Endothelial cell of hepatic sinusoid (primary cell): ENCODE data around the gene CMSS1.

Source experiments
- in situ Hi-C: cut with HindIII; loops from 2 replicates; pipeline ENCODE4 v1.10.0; 2017; ENCODE audit warnings: low sequenced_read_pairs

The CMSS1 gene

DNA sequence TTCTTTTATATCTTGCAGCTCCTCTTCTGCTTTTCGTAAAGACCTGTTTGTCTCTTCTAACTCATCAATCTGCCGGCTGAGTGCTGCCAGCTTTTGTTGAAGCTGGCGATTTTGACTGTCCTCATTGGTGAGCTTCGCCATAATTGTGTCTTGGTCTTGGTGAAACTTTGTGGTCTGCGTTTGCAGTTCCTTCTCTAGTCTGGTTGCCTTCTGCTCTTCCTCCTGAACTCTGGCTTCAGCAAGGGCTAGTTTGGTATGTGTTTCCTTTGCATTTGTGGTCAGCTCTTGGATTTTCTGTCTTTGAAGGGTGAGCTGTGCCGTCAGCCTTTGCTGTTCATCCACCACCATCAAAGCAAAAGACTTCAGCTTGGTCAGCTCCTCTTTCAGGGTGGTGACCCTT, 32.9 kb downstream of the CMSS1 start:
- in situ Hi-C loops, result no loop called here

DNA sequence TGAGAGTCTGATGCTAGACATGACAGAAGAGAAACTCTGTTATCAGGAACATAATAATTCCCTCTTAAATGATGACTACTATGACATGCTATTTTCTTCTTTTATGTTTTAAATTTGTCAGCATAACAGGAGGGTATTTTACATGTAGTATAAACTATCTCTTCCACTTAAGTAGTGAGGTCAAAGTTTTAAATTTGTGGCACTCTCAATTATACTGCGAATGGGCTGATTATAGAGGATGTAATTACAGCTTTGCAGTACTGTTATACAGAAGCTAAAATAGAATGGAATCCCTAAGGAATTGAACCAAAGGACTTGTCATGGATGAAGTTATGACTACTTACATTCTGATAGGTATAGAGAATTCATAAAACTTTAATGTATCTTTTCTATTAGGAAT, 34.3 kb downstream of the CMSS1 start:
- in situ Hi-C loops, result no loop called here

DNA sequence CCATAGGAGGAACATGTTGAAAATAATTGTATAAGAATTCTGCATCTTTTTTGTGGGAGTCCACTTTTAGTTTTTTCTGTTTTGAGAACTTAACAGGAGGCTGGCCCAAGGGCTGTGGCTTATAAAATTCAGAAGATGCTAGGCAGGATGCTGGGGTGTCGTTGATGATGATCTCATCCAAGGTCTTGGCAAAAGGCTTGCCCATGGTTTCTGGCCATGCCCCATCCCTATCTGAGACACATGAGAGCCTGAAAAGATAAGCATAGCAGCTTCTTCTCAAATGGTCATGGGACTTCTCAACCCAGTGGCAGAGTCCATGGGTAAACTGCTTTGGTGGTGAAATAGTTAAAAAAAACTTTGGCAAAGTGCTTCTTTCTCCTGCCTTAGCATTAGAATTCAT, 35.2 kb downstream of the CMSS1 start:
- in situ Hi-C loops, result no loop called here

DNA sequence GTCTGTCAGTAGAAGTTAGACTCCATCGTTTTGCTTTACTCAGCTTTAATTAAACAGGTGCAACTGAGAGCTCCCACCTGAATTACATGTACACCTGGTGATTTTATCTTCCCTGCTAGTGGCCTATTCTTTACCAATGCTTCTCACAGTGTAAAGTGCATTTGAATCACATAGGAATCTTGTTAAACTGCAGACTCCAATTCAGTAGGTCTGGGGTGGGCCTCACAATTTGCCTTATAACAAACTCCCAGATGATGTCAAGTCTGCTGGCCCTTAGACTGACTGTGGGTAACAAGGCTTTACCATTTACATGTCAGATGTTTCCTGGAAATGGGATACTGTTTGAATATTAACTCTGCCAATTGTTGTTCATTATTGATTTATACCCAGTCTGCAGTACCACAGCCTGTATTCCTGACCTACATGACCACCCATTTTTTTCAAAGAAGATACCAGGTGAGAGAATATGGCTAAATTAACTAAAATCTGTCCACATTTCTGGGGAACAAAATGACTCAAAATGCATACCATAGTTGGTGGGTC, 37.2 kb downstream of the CMSS1 start:
- in situ Hi-C loops, result no loop called here

DNA sequence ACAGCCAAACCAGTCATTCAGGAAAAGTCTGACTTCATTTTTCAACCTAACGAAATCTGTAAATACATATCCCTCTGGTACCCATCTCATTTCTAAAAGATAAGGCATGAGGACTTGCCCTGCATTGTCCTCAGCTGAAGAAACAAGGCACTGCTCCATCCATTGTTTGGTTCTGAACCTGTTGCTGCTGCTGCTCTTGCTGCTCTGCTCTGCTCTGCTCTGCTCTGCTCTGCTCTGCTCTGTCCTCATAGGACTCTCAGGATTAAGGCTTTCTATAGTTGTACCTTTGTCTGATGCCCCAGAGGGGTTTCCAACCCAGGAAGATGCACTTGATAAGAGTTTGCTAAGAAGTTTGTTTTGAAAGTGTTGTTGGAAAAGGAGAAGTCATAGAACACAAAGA, 38.2 kb downstream of the CMSS1 start:
- in situ Hi-C loops, result no loop called here

DNA sequence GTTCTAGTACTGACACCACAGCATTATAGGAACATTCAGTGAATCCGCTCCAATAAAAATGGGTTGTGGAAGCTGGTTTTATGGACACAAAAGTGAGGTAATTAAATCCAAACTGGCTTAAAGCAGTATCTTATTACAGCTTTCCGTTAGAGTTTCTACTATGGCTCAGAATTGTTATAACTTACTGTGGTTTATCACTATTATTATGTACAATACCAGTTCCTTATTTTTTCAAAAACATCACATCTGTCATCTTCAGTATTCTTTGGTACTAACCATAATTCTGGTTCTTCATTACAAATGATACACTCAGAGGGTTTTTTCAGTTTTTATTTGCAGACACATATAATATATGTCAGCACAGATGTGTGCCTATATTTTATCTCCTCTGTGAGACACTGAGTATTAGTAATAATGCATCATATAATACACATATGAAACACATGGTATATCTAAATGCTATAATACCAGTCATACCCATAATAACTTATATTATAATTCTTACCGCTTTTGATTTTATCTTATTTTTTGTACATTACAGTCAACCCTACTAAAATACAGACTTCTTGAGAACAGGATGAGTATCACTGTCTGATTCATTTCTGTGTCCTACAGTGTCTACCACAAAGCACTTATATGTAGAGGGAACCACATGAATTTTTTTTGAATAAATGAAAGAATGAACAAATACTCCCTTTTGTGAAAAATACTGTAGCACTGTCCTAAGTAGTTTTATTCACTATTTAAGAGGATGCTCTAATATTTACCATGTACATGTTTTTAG, 39.0 kb downstream of the CMSS1 start:
- in situ Hi-C loops, result no loop called here

DNA sequence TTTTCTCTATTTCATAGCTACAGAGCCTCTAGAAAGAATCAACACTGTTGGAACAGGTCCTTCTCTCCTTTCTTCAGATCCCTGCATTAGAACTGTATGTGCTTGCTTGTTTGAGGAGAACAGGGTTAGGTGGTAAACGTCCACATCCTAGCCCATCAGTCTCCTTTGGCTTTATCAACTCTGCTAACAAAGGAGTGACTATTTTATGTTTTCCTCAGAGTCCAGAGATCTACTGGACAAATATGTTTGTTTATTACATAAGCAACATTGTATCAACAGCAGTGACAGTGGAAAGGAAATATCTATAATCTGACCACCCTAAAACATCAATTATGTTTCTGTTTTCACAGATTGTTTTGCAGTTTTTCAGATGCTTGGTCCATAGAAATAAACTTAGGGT, 39.6 kb downstream of the CMSS1 start:
- in situ Hi-C loops, result no loop called here

DNA sequence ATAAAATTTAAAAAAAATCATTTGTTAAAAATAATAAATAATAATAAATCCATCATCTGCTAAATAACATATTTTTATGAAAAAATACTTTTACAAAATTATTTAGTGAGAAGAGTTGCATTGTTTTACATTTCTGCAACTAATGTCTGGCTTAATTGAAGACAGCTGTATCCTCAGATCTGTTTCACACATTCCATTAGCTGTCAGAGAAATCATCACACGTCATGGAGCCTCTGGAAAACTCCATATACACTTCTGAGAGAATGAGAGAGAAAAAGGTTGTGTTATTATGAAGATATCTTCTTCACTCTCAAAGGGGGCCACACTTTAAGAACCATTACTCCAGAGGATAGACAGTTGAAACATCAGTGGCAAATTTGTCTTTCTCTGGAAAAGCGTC, 40.8 kb downstream of the CMSS1 start:
- in situ Hi-C loops, result no loop called here

DNA sequence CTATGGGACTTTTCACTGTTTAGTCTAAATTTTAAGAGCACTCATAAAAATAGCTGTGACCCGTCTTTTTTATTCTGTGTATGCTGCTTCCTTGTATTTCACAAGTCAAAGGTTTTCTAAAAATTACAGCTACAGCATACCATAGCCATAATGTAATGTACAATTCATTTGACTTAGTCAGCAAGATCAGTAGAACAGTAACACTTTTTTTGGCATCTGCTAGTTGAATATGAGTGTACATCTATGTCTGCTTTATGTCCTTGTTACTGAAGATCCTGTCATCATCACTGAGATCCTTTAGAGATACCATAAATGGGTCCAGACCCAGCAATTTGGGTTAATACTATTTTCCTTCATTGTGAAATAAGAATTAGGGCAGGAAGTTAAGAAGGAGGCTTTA, 42.2 kb downstream of the CMSS1 start:
- in situ Hi-C loops, result no loop called here

DNA sequence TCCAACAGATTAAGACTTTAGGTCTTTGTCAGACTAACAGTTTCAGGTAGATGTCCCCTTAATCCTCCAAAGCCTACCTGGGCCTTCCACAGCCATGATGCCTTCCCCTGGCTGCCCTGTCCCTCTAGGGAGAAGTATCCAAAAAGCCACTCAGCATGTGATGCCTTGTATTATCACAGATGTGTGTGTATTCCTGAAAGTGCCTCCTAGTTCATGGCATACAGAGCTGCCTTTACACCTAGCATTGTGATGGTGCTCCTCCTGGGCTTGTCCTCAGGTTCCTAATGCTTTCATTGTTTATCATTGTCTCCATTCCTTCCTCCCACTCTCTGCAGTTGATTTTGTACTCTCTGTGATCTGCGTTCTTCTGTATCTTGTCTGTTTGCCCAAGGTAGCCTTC, 43.6 kb downstream of the CMSS1 start:
- in situ Hi-C loops, result no loop called here

DNA sequence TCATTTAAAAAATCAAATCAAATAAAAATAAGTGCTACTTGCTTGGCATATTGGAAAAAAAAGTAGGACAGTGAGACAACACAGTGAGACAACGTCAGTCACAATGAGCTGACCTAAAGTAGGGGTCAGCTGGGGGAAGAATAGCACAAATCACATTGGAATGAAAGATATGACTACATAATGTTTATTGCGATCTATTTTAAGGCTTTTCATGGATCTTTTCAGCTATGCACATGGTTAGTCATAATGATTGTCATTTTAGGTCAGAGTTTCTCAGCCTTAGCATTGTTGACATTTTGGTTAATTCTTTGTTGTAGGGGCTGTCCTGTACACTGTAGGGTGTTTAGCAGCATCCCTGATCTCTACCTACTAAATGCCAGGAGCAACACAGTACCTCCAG, 44.5 kb downstream of the CMSS1 start:
- in situ Hi-C loops, result no loop called here

DNA sequence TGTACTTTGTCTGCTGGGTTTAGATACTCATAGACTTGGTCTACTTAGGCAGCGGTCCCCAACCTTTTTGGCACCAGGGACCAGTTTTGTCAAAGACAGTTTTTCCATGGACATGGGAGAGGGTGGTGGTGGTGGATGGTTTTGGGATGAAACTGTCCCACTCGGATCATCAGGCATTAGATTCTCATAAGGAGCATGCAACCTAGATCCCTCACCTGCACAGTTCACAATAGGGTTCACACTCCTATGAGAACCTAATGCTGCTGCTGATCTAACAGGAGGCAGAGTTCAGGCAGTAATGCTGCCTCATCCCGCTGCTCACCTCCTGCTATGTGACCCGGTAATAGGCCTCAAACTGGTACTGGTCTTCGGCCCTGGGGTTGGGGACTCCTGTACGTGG, 45.3 kb downstream of the CMSS1 start:
- in situ Hi-C loops, result no loop called here

DNA sequence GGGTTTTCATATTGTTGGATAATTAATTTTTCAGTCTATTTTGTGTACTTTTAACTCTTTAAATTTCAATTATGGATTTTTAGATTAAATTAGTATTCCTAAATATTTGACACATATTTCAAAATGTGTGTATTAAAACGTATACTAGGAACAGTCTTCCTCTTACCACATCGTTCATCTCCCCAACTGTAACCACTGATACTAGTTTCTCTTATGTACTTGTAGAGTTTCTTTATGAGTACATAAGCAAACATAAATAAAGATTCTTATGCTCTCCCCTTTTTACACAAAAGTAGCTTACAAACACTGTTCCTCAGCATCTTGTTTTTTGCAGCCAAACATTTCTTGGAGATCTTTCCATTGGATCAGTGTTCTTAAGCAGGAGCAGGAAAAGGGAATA, 45.9 kb downstream of the CMSS1 start:
- in situ Hi-C loops, result no loop called here

DNA sequence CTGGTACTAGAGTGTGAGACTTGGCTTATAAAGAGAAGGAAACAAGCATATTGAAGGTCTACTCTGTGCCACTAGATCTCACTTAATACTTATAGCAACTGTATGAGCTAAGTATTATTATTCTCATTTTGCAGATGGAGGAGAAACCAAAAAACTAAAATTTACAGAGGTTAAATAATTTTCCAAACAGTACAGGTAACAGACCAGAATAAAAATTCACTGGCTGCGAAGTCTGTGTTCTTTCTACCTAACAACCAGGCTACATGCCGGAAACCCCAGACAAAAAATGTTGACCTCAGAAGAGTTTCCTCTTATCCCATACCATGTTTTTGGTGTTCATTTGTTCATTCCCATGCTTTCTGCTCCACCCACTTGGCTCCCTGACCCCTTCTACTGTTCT, 46.6 kb downstream of the CMSS1 start:
- in situ Hi-C loops, result no loop called here

DNA sequence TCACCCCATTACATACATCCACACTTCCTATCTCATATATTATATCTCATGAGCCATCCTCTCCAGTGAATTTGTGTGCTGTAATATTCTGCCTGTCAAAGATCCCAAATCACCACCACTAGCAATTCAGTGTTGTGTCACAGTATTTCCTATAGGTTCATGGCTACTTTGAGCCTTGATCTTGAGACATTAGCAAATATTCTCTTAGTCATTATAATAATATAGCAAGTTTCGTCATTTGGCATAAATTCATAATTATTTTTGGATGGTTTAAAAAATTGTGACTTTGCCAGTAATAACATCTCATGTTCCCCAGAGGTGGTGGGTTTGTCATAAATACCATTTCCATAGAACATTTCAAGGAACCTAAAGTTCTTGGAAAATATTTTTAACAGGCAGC, 47.7 kb downstream of the CMSS1 start:
- in situ Hi-C loops, result no loop called here

DNA sequence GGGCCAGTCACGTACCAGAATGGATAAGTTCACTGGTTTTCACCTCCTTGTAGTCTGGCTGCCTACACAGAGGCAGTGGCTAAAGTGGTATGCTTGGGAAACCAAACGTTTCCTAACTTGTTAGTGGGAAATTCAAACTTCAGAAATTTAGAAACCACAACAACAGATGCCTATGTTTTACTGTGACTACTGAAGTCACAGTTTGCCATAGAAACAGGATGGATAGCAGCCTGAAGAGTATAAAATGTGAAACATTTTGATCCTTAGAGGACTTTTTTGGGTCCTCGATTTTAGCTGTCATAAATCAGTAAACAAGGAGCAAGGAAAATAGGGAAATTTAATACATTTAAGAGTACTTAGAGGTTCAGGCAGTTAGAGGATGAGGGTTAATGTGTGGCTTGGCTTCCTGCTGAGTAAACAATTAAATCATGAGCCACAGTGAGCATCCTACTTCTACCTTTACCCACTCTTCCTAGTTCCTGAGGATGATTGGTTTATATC, 48.6 kb downstream of the CMSS1 start:
- in situ Hi-C loops, result no loop called here

DNA sequence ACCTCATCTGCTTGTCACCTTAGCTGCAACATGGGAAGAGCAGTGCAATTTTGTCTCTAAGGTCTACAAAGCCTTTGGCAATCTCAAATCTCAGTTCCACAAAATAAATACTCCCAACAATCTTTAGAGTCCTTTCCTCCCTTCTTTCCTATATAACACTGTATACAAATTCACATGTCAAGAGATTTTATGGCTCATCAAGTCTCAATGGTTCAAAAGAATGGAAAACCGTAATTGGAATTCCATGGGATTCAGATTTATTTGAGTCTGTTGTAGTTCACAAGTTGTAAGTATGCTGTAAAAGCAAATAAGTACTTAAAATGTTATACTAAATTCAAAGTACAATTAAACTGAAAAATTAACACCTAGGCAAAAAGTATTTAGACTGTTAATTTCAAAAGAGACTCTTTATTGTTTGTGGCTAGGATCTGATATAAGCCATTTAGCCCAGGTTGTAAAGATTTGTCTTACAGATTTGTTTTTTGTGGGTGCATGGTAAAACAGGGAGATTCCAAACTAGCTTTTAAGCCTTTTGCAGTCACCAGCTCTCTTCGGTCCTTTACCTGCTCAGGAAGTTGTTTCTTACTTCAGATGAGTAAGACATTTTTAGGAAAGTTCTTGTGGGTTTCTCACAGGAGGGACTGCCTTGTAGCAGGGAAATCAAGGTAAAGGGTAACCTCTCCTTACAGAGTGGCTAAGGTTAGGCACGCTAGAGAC, 50.1 kb downstream of the CMSS1 start:
- in situ Hi-C loops, result no loop called here

DNA sequence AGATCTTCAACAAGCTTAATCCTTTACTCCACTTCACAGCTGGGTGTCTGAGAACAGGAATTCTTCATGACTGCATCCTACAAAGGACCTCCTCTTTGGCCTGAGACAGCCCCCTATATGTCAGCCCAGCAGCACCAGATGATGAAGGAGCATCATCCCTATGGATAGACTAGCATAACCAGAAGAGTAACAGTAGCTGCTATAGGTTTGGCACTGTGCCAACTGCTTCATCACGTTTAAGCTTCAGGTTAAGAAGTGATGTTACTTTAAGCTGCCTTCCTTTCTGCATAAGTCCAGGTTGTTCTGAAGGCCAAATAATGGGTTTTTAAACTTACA, 50.6 kb downstream of the CMSS1 start:
- in situ Hi-C loops, result no loop called here

DNA sequence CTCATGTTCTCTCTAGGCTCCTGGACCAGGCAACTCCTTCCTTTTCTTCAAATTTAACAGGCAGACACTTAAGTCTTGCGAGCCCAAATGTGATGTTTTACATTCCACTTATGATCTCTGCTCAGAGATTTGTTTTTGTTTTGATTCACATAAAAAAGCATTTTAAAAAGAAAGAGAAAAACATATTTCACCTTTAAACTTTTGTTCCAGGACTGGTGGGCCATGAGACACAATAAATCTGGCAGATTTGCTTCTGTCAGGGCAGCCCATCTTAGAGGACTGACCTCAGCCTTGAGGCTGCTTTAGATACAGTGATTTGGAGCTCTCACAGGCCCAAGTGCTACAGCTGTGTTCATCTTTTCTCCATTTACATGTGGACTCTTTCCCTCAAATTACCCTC, 52.0 kb downstream of the CMSS1 start:
- in situ Hi-C loops, result no loop called here

DNA sequence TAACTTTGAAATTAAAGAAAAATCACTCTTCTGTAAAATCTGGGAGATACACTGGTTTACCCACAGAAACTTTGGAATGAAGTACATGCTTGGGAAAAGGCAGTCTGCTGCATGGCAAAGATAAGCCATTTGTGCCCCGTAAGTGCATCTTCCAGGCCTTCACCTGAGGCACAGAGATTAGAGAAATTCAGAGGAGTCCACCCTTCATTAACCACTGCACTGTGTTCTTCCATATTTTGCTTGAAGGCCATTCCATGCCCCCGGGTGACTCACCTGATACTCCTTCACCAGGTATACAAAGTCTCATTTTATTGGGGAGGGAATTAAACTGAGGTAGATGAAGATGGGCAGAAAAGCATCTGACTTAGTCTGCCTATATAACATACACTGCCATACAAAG, 53.0 kb downstream of the CMSS1 start:
- in situ Hi-C loops, result no loop called here

DNA sequence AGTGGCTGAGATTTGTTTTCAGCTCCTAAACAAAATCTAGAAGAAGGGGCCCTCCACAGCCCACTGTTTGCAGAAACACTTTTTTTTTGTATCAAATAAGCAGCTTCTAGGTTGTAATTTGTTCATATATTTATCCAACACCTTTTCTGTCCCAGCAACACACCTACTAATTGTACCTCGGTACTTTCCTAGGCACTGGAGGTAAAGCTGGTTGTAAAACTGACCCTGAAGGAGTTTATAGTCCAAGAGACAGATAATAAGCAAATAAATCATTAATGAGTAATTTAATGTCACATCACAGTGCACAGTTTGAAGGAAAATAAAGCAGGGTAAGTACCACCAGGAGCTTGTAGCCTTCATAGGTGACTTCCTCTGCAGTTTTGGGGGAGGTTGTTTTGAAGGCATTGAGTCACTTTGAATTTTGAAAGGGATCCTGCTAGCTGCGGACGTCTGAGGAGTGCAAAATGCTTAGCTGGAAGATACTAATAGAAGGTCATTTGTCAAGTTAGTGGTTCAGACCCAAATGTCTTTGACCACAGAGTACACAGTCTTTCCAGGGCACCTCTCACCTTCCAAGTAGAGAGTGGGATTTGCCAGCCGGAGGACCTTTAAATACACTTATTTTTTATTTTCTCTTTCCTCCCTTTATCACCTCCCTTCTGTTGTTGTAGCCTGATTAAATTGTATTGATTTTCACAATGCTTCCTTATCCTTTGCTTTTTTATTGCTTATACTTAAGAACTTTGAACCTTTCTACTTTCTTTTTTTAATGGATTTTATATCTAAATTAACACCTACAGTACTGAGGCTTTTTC, 53.8 kb downstream of the CMSS1 start:
- in situ Hi-C loops, result no loop called here

DNA sequence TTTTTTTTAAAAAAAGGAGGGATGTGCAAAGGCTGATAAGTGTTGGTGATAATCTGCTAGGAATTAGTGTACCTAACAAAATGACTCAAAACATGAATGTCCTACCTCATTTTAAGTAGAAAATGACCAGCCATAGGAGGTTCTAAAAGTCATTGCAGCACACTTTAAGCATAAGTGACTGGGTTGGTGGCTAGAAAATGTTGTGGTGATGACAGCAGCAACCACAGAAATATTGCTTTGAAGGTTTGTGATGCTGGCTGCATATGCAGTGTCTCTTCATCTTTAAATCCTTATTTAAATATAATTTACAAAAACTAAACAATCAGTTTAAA, 55.2 kb downstream of the CMSS1 start:
- in situ Hi-C loops, result no loop called here
